GM20431 (cell line): ENCODE results near the gene POGK.

Experiments
- in situ Hi-C: fragments of 300-500 bp; cut with MseI, MboI; formaldehyde crosslinking; loops from one replicate; pipeline ENCODE4 v1.15.0; 2020; ENCODE audit warnings: low sequenced_read_pairs; ENCODE audit not compliant: unreplicated experiment

POGK gene

DNA sequence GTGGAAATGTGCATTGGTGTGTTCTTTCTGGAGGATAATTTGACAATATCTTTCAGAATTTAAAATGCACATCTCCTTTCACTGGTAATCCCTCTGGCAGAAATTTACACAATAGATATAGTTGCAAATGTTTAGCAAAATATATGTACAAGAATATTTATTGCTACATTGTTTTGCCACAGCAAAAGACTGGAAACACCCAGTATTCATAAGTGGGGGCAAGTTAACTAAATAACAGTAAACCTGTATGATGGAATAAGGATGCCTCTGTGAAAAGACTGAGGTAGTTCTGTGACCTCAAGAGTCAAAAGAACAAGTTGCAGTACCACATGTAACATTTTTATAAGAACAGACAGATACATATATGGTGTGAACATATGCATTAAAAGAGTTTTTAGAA is 50.5 kb downstream of the POGK start:
- in situ Hi-C loops = no loop called here

DNA sequence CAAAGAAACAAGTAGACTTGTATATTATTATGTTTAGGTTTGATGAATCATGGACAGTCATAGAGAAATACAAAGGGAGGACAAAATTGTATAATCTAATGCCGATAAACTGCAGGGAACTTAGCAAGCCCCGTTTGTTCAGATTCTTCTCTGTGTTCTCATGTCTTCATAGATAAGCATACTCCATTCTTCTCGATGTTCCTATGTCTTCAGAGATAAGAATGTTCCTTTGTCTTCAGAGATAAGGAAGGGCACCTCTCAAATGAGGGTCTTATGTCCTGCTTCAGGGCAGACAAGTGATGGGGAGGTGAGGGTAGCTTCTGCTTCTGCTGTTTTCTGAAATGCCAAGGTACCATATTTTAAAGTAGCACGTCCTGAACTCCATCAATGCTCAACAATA is 56.5 kb downstream of the POGK start:
- in situ Hi-C loops = no loop called here

DNA sequence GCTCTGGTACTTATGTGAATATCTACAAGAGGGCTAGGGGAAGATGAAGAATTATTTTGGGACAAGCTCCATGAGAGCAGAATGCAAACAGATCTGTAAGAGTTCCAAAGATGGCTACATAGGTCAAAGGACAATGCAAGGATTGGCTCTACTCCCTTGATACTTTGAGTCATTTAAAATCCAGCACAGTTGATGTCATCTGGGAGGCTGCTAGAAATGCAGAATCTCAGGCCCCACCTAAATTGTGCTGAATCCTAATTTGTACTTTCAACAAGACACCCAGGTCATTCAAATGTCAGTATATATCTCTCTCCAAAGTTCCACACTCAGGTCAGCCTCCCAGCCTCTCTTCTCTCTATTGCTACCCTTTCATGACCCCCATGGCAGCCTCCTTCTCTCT is 60.5 kb downstream of the POGK start:
- in situ Hi-C loops = no loop called here

DNA sequence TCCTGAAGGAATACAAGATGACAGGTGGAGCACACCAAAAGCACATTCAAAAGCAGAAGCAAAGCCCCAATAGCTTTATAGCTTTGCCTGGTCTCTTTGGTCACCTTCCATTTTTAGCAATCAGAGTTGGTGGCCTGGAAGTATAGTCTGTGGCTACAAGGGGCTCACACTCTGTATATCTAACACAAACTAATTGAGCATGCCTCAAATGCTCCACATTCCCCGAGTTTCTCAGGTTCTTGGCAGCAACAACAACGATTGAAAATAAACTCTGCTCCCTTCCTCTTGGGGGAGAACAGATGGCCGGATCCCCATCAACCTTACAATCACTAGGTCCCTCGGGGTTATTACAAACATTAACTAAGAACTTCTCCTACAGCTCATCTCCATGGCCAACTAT is 61.7 kb downstream of the POGK start:
- in situ Hi-C loops = no loop called here

DNA sequence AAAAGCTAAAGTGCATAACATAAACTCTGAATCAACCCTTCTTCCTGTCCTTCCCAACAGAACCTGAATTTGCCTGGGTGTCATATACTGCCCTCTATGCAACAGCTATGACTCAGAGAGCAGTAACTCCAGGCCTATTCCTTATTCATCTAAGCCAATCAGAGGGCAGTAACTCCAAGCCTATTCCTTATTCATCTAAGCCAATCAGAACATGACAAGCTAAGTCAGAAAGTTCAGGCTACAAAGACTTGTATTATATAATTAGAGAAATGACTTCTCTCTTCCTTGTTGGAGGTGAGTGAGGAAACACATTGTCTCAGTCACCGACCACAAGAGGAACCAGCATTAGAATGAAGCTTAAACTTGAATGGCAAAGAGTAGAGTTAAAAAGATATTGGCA is 63.0 kb downstream of the POGK start:
- in situ Hi-C loops = no loop called here

DNA sequence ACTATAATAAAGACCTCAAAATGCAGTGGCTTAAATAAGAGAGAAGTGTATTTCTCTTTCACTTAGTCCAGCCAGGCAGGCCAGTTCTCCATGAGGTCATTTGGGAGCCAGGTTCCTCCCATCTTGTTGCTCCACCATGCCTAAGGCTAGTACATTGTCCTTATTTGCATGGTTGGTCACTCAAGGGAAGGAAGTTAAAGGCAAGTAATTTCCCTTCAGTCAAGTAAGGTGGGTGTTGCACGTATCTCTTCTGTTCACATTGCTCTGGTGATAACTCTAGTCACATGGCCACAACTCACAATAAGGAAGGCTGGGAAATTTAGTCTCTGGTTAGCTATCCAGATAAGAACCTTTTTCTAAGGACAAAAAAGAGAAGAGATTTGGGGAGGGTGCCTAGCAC is 64.0 kb downstream of the POGK start:
- in situ Hi-C loops = no loop called here

DNA sequence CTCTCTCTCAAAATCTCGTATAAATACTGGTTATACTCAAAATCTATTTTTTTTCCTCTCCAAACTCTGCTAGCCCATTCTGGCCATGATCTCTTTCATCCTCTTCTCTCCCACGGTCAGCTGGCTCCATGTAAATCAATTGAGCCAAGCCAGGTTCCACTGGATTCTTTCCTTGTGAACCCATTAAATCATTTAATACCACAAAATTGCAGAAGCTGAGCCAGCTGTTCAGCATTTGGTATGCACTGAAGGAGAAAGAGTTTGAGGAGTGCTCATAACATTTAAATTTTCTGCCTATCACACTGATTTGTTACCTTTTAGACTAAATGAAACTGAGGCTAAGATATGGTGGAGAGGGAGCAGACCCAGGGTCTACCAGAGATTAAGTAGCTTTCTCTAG is 65.9 kb downstream of the POGK start:
- in situ Hi-C loops = loop anchor here (5.0 kb wide), 1 partner anchor 157 kb away; no protein-coding TSS in a partner anchor

DNA sequence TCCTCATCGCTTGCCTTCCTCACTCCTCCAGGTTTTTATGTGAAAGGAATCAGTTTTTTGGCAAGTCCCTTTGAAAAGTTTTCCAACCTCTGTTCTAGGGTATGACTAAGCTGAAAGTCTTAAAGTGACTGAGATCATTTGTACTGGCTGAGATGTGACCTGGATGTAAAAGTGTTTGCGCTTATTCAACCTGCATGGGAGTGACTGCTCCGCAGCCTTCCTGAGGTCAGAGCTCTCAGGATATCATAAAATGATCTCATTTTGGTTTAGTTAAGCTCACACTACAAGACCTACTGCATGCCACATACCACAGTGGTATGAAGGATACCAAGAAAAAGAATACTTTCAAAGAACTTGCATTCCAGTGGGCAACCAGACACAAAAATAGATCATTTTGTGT is 66.6 kb downstream of the POGK start:
- in situ Hi-C loops = loop anchor here (5.0 kb wide), 1 partner anchor 156 kb away; no protein-coding TSS in a partner anchor
